Right hindlimb (tissue), 1 donor: Measurements from ENCODE around the gene USP47.
A peak's percentile ranks its signal among the peaks of the same experiment; 100 is the strongest.

Experiments used
- DNase-seq: peaks from one replicate; pipeline ENCODE4 v3.0.0-alpha.2; 2018

USP47 gene

DNA sequence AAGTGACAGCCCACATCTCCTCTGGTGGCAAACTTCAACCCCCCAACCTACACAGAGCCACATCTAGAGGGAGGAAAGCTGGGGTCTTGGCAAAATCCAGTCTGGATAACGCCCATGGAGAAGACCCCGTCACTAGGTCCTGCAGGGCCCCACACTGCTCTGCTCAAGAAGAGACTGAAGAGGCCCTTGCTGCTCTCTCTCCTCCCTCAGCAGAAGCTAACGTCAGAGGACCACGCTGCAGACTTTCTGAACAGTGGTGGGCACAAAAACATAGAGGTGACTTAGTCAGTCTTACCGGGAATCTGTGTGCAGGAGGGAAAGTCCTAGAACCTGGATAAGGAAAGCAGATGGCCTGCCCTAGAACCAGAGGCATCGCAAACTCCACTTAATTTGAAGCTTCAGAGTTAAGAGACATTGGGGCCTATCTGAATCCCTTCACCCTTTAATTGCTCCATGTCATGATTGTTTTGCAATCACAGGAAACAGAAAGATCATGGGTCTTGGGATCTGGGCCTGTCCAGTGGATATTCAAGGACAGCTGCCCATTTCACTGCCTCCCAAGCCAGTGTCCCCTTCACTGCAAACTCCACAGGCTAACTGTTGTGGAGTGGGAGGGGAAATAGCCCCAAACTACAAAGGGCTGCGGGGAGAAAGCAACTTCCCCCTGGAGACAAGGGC lies 164.9 kb downstream of the USP47 start:
- no peak for DNase-seq

DNA sequence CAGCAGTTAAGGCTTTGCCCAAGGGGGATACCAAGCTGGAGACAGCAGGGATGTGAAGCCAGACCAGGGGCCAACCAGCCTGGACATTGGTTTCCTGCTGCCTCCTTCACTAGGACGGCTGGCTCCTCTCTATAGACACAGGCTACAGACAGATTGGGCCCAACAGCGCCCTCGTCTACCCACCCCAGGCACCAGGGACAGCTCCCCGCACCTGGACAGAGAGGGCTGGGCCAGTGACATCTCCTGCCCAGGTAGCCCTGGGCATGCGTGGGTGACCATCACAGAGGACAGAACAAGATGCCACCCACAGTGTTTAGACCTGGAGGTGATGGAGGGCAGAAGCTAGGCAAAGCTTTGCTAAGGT lies 165.4 kb downstream of the USP47 start:
- DNase-seq: no peak

DNA sequence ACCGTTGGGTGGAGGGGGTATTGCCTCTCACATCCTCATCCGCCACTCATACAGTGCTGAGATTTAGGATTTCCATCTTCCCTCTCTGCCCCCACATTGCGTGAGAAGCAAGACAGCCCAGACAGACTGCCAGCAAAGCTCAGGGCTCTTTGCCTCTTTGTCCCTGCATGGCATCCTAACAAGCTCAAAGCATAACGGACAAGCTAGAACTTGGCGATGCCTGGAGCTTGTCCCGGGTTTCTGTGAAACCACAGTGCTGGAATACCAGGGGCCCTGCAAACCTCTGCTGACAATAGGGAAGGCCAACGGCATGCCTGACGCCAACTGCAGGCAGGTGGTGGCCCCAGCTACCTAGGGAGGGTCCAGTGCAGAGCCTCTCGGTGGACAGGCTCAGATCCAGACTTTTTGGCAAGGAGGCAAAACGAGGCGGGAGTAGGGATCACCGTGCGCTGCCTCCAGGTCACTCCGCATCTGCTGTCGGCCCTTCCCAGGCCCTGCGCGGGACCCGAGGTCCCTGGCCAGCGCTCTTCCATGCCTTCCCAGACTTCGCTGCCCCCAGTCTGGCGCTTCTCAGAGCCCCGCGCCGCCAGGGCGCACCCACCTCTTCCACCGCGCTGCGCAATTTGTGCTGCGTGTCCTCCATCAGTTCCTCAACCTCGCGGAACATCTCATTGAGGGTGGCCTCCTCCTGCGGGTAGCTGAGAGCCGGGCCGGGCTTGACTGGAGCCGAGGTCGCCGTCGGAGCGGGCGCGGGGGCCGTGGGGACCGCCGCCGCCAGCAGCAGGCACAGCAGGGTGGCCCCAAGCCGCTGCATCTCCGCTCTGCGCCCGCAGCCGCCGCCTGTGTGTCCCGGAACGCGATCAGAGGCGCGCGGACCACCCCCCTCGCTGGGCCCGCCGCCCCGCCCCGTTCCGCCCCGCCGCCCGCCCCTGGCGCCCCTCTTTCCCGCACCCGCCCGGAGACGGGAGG lies 166.3 kb downstream of the USP47 start, which contains the start of gene DKK3:
TSS of gene DKK3 (minus strand) at position 858 of the 969 bp plus-strand sequence. CDS start at position 814, 44 bp downstream.
- DNase-seq: peak; percentile 50
